Endothelial cell of umbilical vein (primary cell): ENCODE data around the gene FBXL13.
"Not testable (repeated sequence)": the region's sequence is repeated elsewhere in the genome, so short reads cannot be mapped to it uniquely, and the experiment has no call there.

ENCODE experiments used
- EZH2 ChIP-seq: IDR thresholded peaks from 2 replicates; pipeline ENCODE4 v1.6.1; 2012; ENCODE audit warnings: borderline replicate concordance, low read depth, mild to moderate bottlenecking, moderate library complexity, low read length, inconsistent platforms; ENCODE audit not compliant: severe bottlenecking
- GATA2 ChIP-seq: IDR thresholded peaks from 2 replicates; pipeline ENCODE4 v1.7.0; 2011; ENCODE audit warnings: low read depth, mild to moderate bottlenecking, moderate library complexity, mixed read lengths, low read length; ENCODE audit not compliant: insufficient read length, insufficient read depth
- MYC ChIP-seq: IDR thresholded peaks from one replicate; pipeline ENCODE4 v1.6.1; 2011; ENCODE audit warnings: mild to moderate bottlenecking, low read depth, low read length
- POLR2A ChIP-seq: IDR thresholded peaks from 2 replicates; pipeline ENCODE4 v1.6.1; 2012; ENCODE audit warnings: low read depth, mild to moderate bottlenecking, control low read depth, low read length
- POLR2AphosphoS5 ChIP-seq: IDR thresholded peaks from 2 replicates; pipeline ENCODE4 v1.6.1; 2012; ENCODE audit warnings: low read depth, mild to moderate bottlenecking, control low read depth, low read length, moderate library complexity; ENCODE audit not compliant: insufficient read depth
- TF ChIP-seq, protein P1 (sequence below), 2 donors: IDR thresholded peaks; 1 replicate in 1 of 2; 2 replicates in 1 of 2; pipeline ENCODE4 v1.5.1; 2011; ENCODE audit warnings: low read length in 2 of 2, mild to moderate bottlenecking in 2 of 2, moderate library complexity in 2 of 2, control low read depth in 1 of 2, inconsistent platforms in 1 of 2, low read depth in 1 of 2; ENCODE audit not compliant: insufficient read depth in 1 of 2; ENCODE audit errors: extremely low read depth in 1 of 2
- TF ChIP-seq, protein P2 (sequence below): IDR thresholded peaks from 2 replicates; pipeline ENCODE4 v1.6.1; 2011; ENCODE audit not compliant: insufficient read depth, insufficient read length

DNA sequence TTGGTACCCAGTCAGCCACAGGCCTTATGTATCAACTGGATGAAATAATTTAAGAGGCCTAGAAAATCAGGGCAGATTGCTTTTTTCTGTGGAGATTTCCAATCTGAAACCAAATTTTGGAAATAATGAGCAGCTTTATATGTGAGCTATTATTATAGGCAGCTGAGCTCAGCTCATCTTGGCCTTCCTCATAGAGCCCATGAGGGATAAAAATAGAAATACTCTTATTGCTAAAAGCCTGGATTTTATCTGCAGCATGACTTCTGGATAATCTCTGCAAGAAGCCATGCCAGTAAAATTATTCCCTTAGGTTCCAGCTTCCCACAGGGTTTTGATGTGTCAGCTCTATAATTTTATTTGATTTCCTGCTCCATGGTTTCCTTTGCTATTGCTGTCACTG, 282.8 kb downstream of the FBXL13 start:
- TF ChIP-seq, protein P1, sequence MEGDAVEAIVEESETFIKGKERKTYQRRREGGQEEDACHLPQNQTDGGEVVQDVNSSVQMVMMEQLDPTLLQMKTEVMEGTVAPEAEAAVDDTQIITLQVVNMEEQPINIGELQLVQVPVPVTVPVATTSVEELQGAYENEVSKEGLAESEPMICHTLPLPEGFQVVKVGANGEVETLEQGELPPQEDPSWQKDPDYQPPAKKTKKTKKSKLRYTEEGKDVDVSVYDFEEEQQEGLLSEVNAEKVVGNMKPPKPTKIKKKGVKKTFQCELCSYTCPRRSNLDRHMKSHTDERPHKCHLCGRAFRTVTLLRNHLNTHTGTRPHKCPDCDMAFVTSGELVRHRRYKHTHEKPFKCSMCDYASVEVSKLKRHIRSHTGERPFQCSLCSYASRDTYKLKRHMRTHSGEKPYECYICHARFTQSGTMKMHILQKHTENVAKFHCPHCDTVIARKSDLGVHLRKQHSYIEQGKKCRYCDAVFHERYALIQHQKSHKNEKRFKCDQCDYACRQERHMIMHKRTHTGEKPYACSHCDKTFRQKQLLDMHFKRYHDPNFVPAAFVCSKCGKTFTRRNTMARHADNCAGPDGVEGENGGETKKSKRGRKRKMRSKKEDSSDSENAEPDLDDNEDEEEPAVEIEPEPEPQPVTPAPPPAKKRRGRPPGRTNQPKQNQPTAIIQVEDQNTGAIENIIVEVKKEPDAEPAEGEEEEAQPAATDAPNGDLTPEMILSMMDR (IDR thresholded peaks at IDR 0.05; ENCODE audit: extremely low read depth in 1 of 2, insufficient read depth in 1 of 2, low read depth in 1 of 2, low read length in 2 of 2) = not testable (repeated sequence)
- not testable (repeated sequence) for TF ChIP-seq POLR2A, POLR2AphosphoS5, GATA2, EZH2, MYC
- TF ChIP-seq, protein P2, sequence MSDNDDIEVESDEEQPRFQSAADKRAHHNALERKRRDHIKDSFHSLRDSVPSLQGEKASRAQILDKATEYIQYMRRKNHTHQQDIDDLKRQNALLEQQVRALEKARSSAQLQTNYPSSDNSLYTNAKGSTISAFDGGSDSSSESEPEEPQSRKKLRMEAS = not testable (repeated sequence)
